ENCODE measurements around the gene REXO1.

GRCh38 chr19:1791879-1792278, 56.4 kb downstream of the REXO1 start:
- TF ChIP-seq TCF7L2 (IDR thresholded peaks at IDR 0.05; ENCODE audit: low read depth, low read length) (no peak), POLR2AphosphoS5 (IDR thresholded peaks at IDR 0.05; ENCODE audit: low read depth, low read length) (no peak), SIN3A (IDR thresholded peaks at IDR 0.05; ENCODE audit: borderline replicate concordance, insufficient read depth, low read depth, low read length) (no peak), REST (IDR thresholded peaks at IDR 0.05; ENCODE audit: insufficient read depth in 1 of 2, low read depth in 2 of 2, low read length in 1 of 2) (no peak)
- TF ChIP-seq, protein P1, sequence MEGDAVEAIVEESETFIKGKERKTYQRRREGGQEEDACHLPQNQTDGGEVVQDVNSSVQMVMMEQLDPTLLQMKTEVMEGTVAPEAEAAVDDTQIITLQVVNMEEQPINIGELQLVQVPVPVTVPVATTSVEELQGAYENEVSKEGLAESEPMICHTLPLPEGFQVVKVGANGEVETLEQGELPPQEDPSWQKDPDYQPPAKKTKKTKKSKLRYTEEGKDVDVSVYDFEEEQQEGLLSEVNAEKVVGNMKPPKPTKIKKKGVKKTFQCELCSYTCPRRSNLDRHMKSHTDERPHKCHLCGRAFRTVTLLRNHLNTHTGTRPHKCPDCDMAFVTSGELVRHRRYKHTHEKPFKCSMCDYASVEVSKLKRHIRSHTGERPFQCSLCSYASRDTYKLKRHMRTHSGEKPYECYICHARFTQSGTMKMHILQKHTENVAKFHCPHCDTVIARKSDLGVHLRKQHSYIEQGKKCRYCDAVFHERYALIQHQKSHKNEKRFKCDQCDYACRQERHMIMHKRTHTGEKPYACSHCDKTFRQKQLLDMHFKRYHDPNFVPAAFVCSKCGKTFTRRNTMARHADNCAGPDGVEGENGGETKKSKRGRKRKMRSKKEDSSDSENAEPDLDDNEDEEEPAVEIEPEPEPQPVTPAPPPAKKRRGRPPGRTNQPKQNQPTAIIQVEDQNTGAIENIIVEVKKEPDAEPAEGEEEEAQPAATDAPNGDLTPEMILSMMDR (IDR thresholded peaks at IDR 0.05) = peak; percentile 35

Measured in Panc1 (cell line).